CD4-positive, alpha-beta T cell treated with Interleukin-12 subunit alpha and Interleukin-12 subunit beta, for 1 hour (primary cell): Measurements from ENCODE around the gene EEF1A1.
"Not testable (repeated sequence)": the region's sequence is repeated elsewhere in the genome, so short reads cannot be mapped to it uniquely, and the experiment has no call there.

ENCODE experiments used
- DNase-seq: peaks from one replicate; pipeline ENCODE4 v3.0.0-alpha.2; 2020

The EEF1A1 gene

GRCh38 chr6:73520688-73521350 is at the start of gene EEF1A1:
Gene EEF1A1 (minus strand): TSS chr6:73521032. CDS start chr6:73520026, 1,006 bp downstream.
- DNase-seq: peak; percentile 100

GRCh38 chr6:73569121-73569520 is 48.3 kb upstream of the EEF1A1 start:
- no peak for DNase-seq

- DNase-seq: no peak
These were observed 46.2 kb upstream of the EEF1A1 start for GRCh38 chr6:73566954-73567591.

GRCh38 chr6:73566486-73566871 is 45.6 kb upstream of the EEF1A1 start:
- DNase-seq: not testable (repeated sequence)

GRCh38 chr6:73565767-73566485 is 45.1 kb upstream of the EEF1A1 start:
- no peak for DNase-seq

DNA sequence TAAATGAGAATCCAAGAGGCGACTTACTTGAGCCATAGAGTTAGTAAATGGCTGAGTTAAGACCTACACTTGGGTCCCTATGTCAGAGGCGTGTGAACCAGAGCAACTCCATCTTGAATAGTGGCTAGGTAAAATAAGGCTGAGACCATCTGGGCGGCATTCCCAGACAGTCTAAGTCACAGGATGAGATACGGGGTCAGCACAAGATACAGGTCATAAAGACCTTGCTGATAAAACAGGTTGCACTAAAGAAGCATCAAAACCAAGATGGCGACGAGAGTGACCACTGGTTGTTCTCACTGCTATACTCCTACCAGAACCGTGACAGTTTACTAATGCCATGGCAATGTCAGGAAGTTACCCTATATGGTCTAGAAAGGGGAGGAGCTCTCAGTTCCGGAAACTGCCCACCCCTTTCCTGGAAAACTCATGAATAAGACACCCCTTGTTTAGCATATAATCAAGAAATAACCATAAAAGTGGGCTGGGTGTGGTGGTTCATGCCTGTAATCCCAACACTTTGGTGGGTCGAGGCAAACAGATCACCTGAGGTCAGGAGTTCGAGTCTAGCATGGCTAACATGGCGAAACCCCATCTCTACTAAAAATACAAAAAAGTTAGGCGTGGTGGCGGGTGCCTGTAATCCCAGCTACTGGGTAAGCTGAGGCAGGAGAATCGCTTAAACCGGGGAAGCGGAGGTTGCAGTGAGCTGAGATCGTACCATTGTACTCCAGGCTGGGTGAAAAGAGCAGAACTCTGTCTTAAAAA is 43.9 kb upstream of the EEF1A1 start:
- DNase-seq: no peak

- DNase-seq: no peak
These were observed 41.7 kb upstream of the EEF1A1 start for GRCh38 chr6:73562558-73562957.

DNA sequence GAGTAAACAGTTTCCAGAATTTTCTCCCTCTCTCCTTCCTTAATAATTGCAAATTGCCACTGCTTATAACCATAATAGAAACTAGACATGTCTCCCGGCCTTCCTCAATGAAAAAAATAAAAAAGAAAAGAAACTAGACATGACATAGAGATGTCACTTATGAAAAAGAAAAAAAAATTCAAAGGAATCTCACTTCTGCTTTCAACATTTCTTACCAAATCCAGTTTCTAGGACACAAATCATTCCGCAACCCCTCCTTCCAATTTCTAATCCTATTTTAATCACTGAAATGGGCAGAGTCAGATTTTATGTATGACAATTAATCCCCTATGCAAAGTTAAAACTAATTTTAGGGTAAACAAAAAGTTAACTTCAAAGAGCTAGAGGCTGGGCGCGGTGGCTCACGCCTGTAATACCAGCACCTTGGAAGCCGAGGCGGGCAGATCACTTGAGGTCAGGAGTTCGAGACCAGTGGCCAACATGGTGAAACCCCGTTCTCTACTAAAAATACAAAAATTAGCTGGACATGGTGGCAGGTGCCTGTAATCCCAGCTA is 40.1 kb upstream of the EEF1A1 start:
- no peak for DNase-seq

DNA sequence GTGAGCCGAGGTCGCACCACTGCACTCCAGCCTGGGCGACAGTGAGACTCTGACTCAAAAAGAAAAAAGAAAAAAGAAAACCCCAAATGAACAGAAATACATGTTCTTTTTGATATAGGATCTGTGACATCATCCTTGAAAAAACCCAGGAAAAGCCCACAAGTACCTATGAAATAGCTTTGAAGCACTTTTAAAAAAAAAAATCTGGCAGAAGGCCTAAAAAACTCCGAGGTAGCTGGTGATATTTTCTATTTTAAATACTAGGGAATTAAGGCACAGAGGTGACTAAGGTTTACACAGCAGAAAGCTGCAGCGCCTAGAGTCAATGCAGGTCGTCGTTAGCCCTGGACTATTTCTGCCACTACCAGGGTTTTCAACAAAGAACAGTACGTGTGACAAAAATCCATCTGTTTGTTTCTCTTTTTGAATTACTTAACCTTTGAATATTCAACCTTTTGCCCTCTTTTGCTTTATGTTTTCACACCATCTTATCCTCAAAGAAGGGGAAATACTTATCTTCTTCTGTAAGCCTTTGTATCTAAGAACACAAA is 39.4 kb upstream of the EEF1A1 start:
- DNase-seq: no peak

- DNase-seq: not testable (repeated sequence)
These were observed 38.6 kb upstream of the EEF1A1 start for GRCh38 chr6:73559399-73559794.

DNA sequence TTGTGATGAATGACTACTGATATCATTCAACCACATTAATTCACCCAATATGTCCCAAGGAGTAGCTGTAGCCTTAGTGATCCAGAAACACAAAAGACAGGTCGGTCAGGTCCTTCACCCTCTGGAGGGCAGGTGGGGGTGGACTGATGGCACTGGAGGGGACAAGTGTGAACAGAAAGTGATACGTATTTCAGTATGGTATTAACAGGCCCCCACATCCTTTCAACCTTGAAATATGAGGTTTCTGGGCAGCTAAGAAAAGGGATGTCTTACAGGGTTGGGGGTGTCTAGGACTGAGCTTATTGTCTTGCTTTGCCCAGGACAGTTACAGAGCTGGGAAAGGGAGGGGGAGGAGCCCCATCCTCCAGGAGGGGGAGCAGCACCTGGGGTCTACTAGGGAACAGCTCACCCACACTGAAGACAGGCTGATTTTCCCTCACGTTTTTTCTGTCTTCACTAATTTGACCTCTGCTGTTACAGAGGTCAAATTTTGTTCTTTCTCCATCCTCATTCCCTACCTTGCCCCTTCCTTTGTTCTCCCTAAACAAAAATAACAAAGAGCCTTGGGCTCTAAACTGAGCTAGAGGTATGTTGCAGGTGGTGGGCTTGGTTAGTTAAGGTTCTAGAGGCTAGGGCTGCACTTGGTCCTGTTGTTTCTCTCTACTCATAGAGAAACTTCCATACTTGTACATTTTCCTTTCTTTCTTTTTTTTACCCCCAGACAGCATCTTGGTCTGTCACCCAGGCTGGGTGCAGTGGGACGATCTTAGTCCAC is 38.0 kb upstream of the EEF1A1 start:
- DNase-seq: no peak

- DNase-seq: no peak
These were observed 36.0 kb upstream of the EEF1A1 start for GRCh38 chr6:73556836-73557235.

- DNase-seq: not testable (repeated sequence)
These were observed 34.6 kb upstream of the EEF1A1 start for GRCh38 chr6:73555380-73555949.

GRCh38 chr6:73551115-73551514 is 30.3 kb upstream of the EEF1A1 start:
- not testable (repeated sequence) for DNase-seq

- DNase-seq: no peak
These were observed 27.9 kb upstream of the EEF1A1 start for GRCh38 chr6:73548458-73549446.

- no peak for DNase-seq
These were observed 26.2 kb upstream of the EEF1A1 start for GRCh38 chr6:73547036-73547435.

DNA sequence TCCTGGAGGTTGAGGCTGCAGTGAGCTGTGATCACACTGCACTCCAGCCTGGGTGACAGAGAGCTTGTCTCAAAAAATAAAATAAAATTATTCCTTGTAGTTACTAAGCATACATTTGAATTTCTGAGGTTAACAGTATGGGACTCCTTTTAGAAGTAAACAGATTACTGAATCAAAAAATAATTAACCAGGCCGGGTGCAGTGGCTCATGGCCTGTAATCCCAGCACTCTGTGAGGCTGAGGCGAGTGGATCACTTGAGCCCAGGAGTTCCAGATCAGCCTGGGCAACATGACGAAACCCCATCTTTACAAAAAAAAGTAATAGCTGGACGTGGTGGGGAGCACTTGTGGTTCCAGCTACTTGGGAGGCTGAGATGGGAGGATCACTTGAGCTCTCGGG is 22.1 kb upstream of the EEF1A1 start:
- DNase-seq: no peak

- not testable (repeated sequence) for DNase-seq
These were observed 21.6 kb upstream of the EEF1A1 start for GRCh38 chr6:73542481-73542880.

- no peak for DNase-seq
These were observed 17.4 kb upstream of the EEF1A1 start for GRCh38 chr6:73538116-73538779.

DNA sequence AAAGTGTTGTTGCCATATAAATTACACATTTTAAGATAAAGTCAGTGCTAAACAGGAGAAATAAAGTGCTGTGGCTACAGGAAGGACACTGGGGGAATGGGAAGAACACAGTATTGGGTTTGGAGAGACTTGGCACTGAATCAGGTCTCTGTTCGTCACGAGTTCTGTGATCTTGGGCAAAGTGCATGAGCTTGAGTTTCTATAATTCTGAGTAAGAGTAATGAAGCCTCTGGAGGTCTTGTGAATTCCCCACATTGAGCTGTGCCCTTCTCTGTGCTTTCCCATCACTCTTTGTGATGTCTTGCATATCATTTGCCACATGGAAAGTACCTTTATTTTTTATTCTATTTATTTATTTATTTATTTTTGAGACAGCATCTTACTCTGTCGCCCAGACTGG is 16.8 kb upstream of the EEF1A1 start:
- no peak for DNase-seq
